ENCODE results near the gene FIGN. TPM values are rescaled to one million over a fixed set of nuclear protein-coding genes. Genes with fewer than 3 reads are reported as not detected.

FIGN gene, protein sequence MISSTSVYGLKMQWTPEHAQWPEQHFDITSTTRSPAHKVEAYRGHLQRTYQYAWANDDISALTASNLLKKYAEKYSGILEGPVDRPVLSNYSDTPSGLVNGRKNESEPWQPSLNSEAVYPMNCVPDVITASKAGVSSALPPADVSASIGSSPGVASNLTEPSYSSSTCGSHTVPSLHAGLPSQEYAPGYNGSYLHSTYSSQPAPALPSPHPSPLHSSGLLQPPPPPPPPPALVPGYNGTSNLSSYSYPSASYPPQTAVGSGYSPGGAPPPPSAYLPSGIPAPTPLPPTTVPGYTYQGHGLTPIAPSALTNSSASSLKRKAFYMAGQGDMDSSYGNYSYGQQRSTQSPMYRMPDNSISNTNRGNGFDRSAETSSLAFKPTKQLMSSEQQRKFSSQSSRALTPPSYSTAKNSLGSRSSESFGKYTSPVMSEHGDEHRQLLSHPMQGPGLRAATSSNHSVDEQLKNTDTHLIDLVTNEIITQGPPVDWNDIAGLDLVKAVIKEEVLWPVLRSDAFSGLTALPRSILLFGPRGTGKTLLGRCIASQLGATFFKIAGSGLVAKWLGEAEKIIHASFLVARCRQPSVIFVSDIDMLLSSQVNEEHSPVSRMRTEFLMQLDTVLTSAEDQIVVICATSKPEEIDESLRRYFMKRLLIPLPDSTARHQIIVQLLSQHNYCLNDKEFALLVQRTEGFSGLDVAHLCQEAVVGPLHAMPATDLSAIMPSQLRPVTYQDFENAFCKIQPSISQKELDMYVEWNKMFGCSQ
- 2.7 TPM for total RNA-seq

GRCh38 chr2:163735685-163736432 is at the start of gene FIGN:
Gene FIGN (minus strand): TSS chr2:163736008. CDS start chr2:163734927, 1,081 bp downstream.
- peak; percentile 18 for DNase-seq

DNA sequence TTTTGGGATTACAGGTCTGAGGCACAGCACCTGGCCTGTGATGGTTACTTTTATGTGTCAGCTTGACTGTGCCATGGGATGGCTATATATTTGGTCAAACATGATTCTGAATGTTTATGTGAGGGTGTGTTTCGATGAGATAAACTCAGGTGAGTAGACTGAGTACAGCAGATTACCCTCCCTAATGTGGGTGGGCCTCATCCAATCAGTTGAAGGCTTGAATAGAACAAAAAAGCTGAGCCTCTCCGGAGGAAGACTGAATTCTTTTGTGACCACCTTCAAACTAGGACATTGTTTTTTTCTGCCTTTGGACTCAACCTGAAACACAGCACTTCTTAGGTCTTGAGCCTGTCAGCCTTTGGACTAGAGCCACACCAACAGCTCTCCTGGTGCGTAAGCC is 49.4 kb upstream of the FIGN start:
- DNase-seq = no peak

DNA sequence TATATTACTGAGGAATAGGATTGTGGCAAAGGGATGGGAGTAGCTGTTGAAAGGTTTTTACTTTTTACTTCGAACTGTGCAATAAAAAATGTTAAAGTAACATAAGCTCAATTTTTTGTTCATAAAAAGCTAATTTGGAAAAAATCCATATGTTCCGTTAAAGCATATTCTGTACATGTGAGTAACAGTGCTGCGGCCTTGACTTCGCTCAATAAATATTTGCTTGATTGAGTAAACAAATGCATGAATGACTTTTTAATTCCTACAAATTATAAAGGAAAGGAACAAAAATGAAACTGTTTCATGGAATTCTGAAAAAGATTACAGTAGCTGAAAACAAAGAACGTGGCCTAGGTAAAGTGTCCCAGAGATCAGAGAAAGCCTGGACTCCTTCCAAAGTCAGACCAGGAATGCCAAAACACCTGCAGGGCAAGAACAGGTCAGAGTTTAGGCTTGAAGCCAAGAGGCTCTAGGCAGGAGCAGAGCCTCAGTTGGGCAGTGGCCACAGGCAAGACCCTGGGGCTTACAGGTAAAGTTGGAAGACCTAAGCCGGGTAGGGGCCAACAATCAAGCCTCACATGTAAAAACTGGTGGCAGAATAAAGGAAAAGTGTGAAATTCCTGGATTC is 44.3 kb upstream of the FIGN start:
- DNase-seq = no peak

DNA sequence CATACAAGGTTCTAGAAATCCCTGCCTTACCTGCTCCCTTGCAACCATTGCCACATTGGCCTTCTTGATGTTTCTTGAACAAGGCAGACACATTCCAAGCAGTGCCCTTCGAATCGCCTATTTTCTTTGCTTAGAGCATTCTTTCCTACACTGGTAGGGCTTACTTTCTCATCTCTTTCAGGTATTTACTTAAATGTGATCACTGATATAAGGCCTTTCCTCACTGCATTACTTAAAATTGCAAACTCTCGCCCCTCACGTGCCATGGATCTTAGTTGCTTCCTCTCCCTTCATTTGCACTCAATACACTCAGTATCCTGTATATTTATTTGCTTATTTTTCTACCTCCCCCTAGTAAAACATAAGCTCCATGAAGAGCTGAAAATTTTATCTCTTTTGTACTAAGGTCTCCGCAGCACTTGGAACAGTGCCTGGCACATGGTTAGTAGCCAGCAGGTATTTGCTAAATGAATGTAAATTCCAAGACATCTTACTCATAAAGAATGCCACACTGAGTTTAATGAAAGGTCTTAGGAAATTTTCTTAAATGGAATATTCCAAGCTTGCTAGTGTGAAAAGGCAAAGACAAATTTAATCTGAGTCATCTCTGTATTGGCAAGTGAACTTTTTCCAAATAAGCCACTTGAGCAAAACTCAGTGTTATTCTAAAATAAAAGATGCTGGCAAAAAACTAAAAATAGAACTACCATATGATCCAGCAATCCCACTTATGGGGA is 42.4 kb upstream of the FIGN start:
- DNase-seq = no peak

DNA sequence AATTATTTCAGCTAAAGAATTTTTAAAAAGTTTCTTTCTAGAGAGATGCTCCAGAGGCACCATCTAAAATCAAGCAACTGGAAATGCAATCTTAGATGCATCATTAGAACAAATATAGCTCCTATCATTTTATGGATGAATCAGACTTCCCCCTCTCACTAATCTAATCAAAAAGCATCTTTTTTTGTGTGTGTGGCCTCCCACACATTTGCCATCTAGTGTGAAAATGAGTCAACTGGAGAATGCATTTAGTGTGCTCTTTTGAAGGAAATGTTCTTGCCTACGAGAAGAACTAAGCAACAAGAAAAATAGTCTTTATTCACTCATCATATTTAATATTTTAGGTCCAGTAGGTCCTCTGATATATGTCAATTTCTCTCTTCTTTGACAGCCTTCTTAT is 39.5 kb upstream of the FIGN start:
- no peak for DNase-seq

DNA sequence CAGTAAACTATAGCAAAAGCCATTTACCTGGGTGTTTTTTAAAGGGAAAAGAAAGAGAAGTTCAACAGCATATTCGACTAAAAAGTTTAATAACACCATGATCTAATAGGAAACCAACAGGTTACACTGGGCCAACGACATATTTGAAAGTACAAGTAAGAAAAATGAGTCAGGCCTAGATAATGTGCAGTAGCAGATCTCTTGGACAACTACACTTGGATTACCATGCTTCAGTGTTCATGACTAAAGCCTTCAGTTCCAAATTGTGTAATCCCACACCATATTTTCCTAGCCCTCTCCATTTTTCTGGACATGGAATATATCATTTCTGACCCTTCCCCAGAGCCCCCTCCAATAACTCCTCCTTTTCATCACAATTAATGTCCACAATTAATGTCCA is 39.1 kb upstream of the FIGN start:
- no peak for DNase-seq

GRCh38 chr2:163773276-163773675 is 37.5 kb upstream of the FIGN start:
- DNase-seq = no peak

- DNase-seq = no peak
These were observed 35.8 kb upstream of the FIGN start for GRCh38 chr2:163771596-163771995.

- no peak for DNase-seq
These were observed 33.3 kb upstream of the FIGN start for GRCh38 chr2:163768881-163769695.

- no peak for DNase-seq
These were observed 31.3 kb upstream of the FIGN start for GRCh38 chr2:163767097-163767496.

DNA sequence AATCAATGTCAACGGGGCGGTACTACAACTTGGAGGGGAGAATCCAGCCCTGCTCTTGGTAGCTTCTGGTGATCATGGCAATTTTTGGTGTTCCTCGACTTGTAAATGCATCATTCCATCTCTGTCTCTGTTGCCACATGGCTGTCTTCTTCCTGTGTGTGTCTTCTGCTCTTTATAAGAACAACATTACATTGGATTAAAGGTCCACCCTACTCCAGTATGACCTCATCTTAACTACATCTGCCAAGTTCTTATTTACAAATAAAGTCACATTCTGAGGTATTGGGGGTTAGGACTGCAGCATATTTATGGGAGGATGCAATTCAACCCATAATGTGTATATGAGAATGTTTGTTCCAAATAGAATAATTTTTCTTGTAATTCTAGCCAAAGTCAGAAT is 28.8 kb upstream of the FIGN start:
- DNase-seq = no peak

DNA sequence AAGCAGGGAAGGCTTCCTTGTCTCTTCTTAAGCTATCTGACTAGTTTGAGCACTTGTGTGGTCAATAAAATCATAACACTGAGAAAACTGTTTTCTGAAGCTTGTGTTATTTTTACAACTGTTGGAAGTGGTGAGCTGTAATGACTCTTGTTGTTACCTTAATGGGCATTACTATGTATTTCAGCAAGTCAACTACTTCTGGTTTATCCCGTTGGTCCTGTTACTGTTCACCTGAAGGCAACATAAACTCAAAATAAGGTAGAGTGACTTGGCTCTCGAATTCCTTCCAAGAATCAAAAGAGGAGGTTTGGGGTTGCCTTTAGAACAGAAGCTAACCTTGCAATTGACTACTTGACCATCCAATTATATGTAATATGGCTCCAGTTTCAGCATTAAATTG is 23.2 kb upstream of the FIGN start:
- DNase-seq = no peak

DNA sequence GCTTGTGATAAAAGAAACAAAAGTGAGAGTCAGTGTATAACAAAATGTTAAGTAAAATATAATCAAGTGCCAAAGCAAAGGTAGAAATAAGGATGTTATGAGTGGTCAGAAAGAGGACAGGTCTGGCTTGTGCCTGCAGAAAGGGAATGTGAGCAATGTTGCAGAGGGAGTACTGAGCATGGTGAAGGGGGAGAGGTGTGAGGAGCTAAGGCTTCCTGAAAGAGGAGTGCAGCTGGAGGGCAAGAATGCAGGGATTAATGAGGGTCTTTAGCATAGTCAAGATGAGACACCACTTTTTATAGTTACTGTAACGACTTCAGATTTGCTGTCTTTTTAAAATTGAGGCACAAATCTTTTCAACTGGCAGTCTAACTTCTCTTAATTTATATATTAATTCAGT is 22.0 kb upstream of the FIGN start:
- DNase-seq = no peak

- no peak for DNase-seq
These were observed 20.8 kb upstream of the FIGN start for GRCh38 chr2:163756588-163756987.

GRCh38 chr2:163755366-163755765 is 19.6 kb upstream of the FIGN start:
- DNase-seq = no peak

- DNase-seq = no peak
These were observed 17.9 kb upstream of the FIGN start for GRCh38 chr2:163753726-163754125.

- DNase-seq = no peak
These were observed 16.5 kb upstream of the FIGN start for GRCh38 chr2:163752267-163752666.

- DNase-seq = no peak
These were observed 15.9 kb upstream of the FIGN start for GRCh38 chr2:163751696-163752095.

GRCh38 chr2:163748420-163748819 is 12.6 kb upstream of the FIGN start:
- no peak for DNase-seq

DNA sequence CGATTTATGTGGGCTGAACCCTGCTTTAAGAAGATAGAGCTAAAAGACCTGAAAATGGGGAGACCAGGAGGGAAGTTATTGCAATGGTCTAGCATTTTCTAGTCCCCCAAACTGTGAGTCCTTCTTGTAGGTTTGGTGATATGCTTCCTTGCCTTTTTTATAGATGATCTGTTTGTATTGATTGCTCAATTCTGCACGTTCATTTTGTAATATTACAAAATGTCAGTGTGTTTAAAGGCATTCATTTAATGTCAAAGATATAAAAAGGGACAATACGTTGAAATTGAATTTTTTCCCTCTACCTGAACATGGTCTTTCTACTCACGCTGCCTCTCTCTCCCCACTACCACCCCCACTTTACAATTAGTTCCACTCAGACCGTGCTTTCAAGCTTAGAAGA is 5.6 kb upstream of the FIGN start:
- DNase-seq = no peak

GRCh38 chr2:163737563-163737962 is 1.8 kb upstream of the FIGN start:
- DNase-seq = no peak
